Peyer's patch (tissue), 4 donors: ENCODE measurements around the gene NUDT9.

Experiments used
- POLR2A ChIP-seq, 2 donors: fragments of 450-650 bp; IDR thresholded peaks; one replicate each; pipeline ENCODE4 v1.5.1; 2017; ENCODE audit warnings: antibody characterized with exemption in 2 of 2, mild to moderate bottlenecking in 2 of 2, moderate library complexity in 2 of 2
- TF ChIP-seq, protein P1 (sequence below), 6 experiments: fragments of 450-650 bp in 4 of 6; fragments of 200-600 bp in 2 of 6; sonication (generic) in 1 of 6; IDR thresholded peaks; one replicate each; pipeline ENCODE4 v1.5.1; 2017 to 2019; ENCODE audit warnings: antibody characterized with exemption in 6 of 6, mild to moderate bottlenecking in 3 of 6, moderate library complexity in 1 of 6

DNA sequence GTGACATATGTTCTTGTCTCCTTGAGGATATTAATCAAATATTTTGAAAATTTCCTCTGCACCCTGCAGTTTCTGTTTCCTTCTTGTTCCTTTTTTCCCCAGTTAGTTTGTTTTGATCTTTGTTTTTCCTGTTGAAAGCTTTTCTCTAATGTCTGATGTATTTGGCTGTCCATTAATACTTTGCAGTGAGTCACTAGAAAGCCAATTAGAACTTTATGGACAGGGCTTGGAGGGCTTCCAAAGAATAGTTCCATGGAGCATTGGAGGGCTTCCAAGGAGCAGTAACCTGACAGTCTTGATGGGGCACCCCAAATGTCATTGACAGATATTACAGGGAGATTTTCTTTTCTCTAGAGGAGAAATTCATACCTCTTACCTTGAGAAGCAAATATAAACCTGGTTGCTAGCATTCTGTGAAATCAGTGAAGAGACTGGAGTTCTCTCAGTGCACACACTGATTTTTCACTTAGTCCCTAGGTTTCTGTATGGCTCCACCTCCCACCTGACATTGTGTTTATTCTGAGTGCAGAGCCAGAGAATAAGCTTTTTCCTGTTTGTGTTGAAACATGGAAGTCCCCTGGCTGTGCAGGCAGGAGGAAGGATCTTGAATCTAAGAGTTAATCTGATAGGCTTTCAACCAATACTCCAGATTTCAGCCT is 80.3 kb downstream of the NUDT9 start:
- TF ChIP-seq, protein P1, sequence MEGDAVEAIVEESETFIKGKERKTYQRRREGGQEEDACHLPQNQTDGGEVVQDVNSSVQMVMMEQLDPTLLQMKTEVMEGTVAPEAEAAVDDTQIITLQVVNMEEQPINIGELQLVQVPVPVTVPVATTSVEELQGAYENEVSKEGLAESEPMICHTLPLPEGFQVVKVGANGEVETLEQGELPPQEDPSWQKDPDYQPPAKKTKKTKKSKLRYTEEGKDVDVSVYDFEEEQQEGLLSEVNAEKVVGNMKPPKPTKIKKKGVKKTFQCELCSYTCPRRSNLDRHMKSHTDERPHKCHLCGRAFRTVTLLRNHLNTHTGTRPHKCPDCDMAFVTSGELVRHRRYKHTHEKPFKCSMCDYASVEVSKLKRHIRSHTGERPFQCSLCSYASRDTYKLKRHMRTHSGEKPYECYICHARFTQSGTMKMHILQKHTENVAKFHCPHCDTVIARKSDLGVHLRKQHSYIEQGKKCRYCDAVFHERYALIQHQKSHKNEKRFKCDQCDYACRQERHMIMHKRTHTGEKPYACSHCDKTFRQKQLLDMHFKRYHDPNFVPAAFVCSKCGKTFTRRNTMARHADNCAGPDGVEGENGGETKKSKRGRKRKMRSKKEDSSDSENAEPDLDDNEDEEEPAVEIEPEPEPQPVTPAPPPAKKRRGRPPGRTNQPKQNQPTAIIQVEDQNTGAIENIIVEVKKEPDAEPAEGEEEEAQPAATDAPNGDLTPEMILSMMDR (IDR thresholded peaks at IDR 0.05), result no peak
- TF ChIP-seq POLR2A (IDR thresholded peaks at IDR 0.05), result no peak
